Panc1 (cell line): ENCODE data around the gene GFRA3.

Experiments used
- POLR2AphosphoS5 ChIP-seq: IDR thresholded peaks from 2 replicates; pipeline ENCODE4 v1.6.1; 2012; ENCODE audit warnings: mild to moderate bottlenecking, low read depth, low read length, moderate library complexity
- TF ChIP-seq, protein P1 (sequence below): fragments of 450-650 bp; IDR thresholded peaks from 2 replicates; pipeline ENCODE4 v1.5.1; 2017; ENCODE audit warnings: mild to moderate bottlenecking
- TF ChIP-seq, protein P2 (sequence below), 2 experiments: IDR thresholded peaks; 2 replicates each; pipeline ENCODE4 v1.6.1; 2011 to 2012; ENCODE audit warnings: low read depth in 2 of 2, control low read depth in 1 of 2, low read length in 1 of 2, mild to moderate bottlenecking in 1 of 2, moderate library complexity in 1 of 2; ENCODE audit not compliant: insufficient read depth in 1 of 2

DNA sequence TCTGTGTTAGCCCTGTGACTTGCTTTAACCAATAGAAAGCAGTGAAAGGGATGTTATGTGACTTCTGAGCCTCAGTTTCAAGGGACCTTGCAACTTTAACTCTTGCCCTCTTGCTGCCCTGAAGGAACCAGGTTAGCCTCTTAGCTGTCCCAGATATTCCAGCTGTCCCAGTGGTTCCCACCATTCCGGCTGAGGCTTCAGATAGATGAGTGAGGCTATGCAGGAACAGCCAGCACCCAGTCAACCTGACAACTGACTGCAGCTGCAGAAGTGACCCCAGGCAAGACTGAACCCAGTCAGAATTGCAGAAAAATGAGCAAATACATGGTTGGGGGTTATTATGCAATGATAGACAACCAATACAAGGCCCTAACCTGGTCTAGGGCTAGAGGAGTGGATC, 50.9 kb downstream of the GFRA3 start:
- TF ChIP-seq, protein P1, sequence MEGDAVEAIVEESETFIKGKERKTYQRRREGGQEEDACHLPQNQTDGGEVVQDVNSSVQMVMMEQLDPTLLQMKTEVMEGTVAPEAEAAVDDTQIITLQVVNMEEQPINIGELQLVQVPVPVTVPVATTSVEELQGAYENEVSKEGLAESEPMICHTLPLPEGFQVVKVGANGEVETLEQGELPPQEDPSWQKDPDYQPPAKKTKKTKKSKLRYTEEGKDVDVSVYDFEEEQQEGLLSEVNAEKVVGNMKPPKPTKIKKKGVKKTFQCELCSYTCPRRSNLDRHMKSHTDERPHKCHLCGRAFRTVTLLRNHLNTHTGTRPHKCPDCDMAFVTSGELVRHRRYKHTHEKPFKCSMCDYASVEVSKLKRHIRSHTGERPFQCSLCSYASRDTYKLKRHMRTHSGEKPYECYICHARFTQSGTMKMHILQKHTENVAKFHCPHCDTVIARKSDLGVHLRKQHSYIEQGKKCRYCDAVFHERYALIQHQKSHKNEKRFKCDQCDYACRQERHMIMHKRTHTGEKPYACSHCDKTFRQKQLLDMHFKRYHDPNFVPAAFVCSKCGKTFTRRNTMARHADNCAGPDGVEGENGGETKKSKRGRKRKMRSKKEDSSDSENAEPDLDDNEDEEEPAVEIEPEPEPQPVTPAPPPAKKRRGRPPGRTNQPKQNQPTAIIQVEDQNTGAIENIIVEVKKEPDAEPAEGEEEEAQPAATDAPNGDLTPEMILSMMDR: no peak
- TF ChIP-seq, protein P2, sequence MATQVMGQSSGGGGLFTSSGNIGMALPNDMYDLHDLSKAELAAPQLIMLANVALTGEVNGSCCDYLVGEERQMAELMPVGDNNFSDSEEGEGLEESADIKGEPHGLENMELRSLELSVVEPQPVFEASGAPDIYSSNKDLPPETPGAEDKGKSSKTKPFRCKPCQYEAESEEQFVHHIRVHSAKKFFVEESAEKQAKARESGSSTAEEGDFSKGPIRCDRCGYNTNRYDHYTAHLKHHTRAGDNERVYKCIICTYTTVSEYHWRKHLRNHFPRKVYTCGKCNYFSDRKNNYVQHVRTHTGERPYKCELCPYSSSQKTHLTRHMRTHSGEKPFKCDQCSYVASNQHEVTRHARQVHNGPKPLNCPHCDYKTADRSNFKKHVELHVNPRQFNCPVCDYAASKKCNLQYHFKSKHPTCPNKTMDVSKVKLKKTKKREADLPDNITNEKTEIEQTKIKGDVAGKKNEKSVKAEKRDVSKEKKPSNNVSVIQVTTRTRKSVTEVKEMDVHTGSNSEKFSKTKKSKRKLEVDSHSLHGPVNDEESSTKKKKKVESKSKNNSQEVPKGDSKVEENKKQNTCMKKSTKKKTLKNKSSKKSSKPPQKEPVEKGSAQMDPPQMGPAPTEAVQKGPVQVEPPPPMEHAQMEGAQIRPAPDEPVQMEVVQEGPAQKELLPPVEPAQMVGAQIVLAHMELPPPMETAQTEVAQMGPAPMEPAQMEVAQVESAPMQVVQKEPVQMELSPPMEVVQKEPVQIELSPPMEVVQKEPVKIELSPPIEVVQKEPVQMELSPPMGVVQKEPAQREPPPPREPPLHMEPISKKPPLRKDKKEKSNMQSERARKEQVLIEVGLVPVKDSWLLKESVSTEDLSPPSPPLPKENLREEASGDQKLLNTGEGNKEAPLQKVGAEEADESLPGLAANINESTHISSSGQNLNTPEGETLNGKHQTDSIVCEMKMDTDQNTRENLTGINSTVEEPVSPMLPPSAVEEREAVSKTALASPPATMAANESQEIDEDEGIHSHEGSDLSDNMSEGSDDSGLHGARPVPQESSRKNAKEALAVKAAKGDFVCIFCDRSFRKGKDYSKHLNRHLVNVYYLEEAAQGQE (IDR thresholded peaks at IDR 0.05; ENCODE audit: insufficient read depth in 1 of 2, low read depth in 2 of 2, low read length in 1 of 2): no peak
- TF ChIP-seq POLR2AphosphoS5: no peak
